GM19467 (cell line): ENCODE data around the gene FBXO7.

ENCODE experiments used
- ATAC-seq: cut with Tn5 transposase; IDR thresholded peaks from one replicate; pipeline ENCODE4 v1.9.1; 2021; ENCODE audit warnings: mild to moderate bottlenecking, moderate library complexity; ENCODE audit not compliant: unreplicated experiment

The FBXO7 gene

GRCh38 chr22:32489377-32489776 is 14.8 kb downstream of the FBXO7 start:
- no peak for ATAC-seq

- ATAC-seq: no peak
Measured at GRCh38 chr22:32490279-32490678, 15.7 kb downstream of the FBXO7 start.

GRCh38 chr22:32492111-32492510 is 17.5 kb downstream of the FBXO7 start:
- no peak for ATAC-seq

- no peak for ATAC-seq
Measured at GRCh38 chr22:32493551-32493950, 18.9 kb downstream of the FBXO7 start.

GRCh38 chr22:32494971-32495370 is 20.4 kb downstream of the FBXO7 start:
- no peak for ATAC-seq

GRCh38 chr22:32499666-32500065 is 25.1 kb downstream of the FBXO7 start:
- ATAC-seq: no peak

GRCh38 chr22:32501836-32502752 is 27.5 kb downstream of the FBXO7 start:
- no peak for ATAC-seq

GRCh38 chr22:32509045-32509444 is 34.4 kb downstream of the FBXO7 start:
- no peak for ATAC-seq

- ATAC-seq: no peak
Measured at GRCh38 chr22:32511274-32511673, 36.7 kb downstream of the FBXO7 start.

- ATAC-seq: no peak
Measured at GRCh38 chr22:32511776-32512175, 37.2 kb downstream of the FBXO7 start.

- no peak for ATAC-seq
Measured at GRCh38 chr22:32512267-32512982, 37.8 kb downstream of the FBXO7 start.

- no peak for ATAC-seq
Measured at GRCh38 chr22:32515084-32515483, 40.5 kb downstream of the FBXO7 start.

- no peak for ATAC-seq
Measured at GRCh38 chr22:32517488-32517887, 42.9 kb downstream of the FBXO7 start.

- no peak for ATAC-seq
Measured at GRCh38 chr22:32517921-32518320, 43.3 kb downstream of the FBXO7 start.

- ATAC-seq: no peak
Measured at GRCh38 chr22:32518381-32518780, 43.8 kb downstream of the FBXO7 start.

GRCh38 chr22:32518848-32519247 is 44.2 kb downstream of the FBXO7 start:
- no peak for ATAC-seq

GRCh38 chr22:32520612-32521011 is 46.0 kb downstream of the FBXO7 start:
- ATAC-seq: no peak

GRCh38 chr22:32522237-32522636 is 47.6 kb downstream of the FBXO7 start:
- no peak for ATAC-seq

- ATAC-seq: no peak
Measured at GRCh38 chr22:32527756-32528155, 53.1 kb downstream of the FBXO7 start.

- no peak for ATAC-seq
Measured at GRCh38 chr22:32528316-32528715, 53.7 kb downstream of the FBXO7 start.

GRCh38 chr22:32528984-32529982 is 54.7 kb downstream of the FBXO7 start:
- no peak for ATAC-seq
